Globus pallidus (tissue), 1 donor: ENCODE results near the gene PRRT1.

Source experiments
- DNase-seq: peaks from one replicate; pipeline ENCODE4 v3.0.0-alpha.2; 2015; ENCODE audit warnings: low spot score

The PRRT1 gene

DNA sequence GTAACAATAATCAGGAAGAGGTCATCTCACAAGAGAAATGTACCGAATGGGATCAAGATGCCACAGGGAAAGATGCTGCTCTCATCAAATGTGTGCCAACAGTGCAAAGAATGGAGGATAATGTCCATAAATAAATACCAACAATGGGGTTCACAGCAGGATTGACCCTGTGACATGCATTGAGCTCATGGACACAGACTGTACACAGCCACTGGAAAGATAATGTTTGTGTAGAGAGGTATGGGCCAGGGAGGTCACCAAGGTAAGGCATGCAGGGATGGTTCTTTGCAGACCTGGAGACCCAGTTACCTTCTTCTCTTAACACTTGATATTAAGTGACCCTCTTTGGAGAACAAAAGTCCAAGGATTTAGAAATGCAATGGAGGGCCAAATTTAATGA is 22.7 kb upstream of the PRRT1 start:
- no peak for DNase-seq

GRCh38 chr6:32173051-32173727 is 21.4 kb upstream of the PRRT1 start:
- DNase-seq: no peak

DNA sequence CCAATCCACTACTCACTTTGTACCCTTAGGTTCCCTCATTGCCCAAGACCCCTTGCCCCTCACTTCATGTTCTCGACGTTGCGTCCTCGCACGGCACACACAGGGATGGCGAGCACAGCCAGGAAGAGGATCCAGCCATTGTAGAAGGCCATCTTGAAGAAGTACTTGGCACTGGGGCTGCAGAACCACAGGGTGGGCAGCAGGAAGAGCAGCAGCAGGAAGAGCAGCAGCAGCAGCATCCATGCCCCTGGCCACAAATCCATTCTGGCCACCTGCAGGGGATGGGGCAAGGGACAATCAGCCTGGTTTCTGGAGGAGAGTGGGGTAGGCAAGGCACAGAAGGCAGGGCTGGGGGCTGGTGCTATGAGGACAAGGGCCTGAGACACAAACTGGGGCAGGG is 19.5 kb upstream of the PRRT1 start:
- no peak for DNase-seq

DNA sequence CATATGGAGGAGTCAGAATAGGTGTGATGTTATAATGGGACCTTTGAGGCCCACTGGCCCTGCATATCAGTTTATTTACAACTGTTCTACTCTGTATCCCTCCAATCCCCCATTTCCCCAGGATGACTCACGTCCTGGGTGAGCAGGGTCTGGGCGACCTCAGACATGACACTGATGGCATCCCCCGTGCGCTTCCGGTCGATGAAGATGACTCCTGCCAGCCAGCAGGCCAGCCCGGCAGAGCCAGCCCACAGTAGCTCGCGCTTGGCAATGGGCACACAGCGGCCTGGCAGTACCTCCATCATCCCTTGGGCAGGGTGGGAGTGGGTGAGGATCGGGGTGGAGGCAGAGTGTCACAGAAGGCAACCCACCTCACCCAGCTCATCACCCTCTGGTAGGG is 18.6 kb upstream of the PRRT1 start:
- DNase-seq: no peak

DNA sequence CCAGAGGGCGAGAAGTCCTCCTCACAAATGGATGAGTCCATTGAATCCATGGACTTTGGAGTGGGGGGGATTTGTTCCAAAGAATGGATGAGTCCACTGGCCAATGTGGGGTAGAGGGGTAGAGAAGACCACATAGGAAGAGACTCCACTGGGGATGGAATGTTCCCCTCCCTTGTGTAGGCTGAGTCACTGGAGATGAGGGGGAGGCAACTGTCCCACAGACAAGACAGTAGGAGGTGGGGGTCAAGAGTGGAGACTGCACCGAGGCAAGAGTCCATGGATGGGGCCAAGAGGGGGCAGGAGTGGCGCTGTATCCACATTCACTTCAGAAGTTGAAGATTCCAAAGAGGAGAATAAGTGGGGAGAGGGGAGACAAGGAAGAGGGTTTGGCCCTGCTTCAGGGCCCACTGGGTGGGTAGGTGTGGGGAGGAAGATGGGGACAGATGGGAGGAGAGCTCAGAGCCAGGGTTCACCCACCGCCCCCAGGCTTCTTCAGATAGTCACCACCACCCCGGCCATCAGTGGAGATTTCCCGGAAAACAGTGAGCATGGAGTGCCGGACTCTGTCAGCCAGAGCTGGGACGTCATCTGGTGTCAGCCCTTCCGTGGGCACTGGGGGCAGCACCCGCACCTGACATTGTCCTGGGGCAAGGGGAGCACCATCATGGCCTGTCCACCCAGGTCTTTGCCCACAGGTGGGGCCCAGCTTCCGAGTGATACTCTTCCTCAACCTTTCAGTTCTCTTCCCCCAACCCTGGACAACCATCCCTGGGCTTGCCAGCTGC is 17.3 kb upstream of the PRRT1 start:
- no peak for DNase-seq

DNA sequence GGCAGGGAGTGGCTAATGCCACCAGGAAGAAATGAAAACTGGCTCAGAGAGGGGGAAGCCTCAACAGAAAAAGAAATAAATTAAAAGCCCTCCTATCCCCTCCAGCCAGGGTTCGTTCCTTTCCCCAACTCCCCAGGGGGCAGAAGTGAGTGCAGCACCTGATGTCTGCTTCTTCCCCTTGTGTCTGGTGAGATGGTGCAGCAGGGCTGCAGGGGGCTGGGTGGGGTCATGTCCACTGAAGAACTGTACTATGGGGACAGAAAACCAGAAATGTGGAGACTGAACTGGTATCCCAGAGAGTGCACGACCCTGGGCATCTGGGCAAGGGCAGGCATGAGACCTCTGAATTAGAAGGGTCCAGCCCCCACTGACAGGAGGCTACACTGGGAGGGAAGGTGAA is 16.6 kb upstream of the PRRT1 start:
- DNase-seq: no peak

GRCh38 chr6:32167761-32168262 is 16.1 kb upstream of the PRRT1 start:
- no peak for DNase-seq

- DNase-seq: no peak
These were observed 15.5 kb upstream of the PRRT1 start for GRCh38 chr6:32167154-32167760.

DNA sequence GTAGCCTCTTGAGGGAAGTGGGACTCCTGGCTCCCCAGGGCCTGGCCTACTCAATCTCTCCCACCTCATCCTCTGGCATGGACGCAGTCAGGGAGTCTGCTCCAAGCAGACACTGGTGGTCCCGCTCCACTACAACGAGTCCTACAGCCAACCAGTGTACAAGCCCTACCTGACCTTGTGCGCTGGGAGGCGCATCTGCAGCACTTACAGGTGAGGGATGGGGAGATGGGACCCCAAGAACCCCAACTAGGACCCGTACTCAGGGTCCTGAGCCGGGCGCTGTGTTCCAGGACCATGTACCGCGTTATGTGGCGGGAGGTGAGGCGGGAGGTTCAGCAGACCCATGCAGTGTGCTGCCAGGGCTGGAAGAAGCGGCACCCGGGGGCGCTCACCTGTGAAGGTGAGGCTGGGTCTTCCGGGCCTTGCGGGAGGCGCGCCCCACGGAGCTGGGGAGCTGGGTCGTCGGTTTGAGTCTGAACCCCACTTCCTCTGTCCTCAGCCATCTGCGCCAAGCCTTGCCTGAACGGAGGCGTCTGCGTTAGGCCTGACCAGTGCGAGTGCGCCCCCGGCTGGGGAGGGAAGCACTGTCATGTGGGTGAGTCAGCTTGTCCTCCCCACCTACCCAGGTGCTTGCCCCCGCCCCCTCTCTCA is 14.8 kb upstream of the PRRT1 start:
- no peak for DNase-seq

GRCh38 chr6:32164295-32164694 is 12.6 kb upstream of the PRRT1 start, which contains the start of gene EGFL8:
Gene EGFL8 (plus strand): TSS chr6:32164595. CDS start chr6:32166166, 1,571 bp downstream.
- DNase-seq: no peak

- DNase-seq: peak; percentile 64
These were observed 12.0 kb upstream of the PRRT1 start for GRCh38 chr6:32163559-32164258.

- DNase-seq: no peak
These were observed 6.3 kb upstream of the PRRT1 start for GRCh38 chr6:32158052-32158451.

- DNase-seq: no peak
These were observed 5.2 kb upstream of the PRRT1 start for GRCh38 chr6:32156891-32157290.

DNA sequence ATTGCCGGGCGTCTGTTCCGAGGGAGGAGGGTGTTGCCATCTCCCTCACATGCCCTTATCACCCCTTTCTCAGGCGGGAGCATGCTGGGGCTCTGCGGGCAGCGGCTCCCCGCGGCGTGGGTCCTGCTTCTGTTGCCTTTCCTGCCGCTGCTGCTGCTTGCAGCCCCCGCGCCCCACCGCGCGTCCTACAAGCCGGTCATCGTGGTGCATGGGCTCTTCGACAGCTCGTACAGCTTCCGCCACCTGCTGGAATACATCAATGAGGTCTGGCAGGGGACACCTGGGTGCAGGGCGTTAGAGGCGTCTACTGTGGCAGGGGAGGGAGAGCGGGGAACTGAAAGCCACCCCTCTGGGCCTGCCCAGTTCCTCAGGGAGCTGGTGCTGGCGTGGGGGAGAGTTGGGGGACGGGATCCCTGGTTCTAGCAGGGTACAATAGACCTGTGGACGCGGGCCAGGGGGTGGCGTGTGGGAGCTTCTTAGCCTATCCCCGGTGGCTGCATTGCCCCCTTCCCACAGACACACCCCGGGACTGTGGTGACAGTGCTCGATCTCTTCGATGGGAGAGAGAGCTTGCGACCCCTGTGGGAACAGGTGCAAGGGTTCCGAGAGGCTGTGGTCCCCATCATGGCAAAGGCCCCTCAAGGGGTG is 2.9 kb upstream of the PRRT1 start:
- peak; percentile 50 for DNase-seq

DNA sequence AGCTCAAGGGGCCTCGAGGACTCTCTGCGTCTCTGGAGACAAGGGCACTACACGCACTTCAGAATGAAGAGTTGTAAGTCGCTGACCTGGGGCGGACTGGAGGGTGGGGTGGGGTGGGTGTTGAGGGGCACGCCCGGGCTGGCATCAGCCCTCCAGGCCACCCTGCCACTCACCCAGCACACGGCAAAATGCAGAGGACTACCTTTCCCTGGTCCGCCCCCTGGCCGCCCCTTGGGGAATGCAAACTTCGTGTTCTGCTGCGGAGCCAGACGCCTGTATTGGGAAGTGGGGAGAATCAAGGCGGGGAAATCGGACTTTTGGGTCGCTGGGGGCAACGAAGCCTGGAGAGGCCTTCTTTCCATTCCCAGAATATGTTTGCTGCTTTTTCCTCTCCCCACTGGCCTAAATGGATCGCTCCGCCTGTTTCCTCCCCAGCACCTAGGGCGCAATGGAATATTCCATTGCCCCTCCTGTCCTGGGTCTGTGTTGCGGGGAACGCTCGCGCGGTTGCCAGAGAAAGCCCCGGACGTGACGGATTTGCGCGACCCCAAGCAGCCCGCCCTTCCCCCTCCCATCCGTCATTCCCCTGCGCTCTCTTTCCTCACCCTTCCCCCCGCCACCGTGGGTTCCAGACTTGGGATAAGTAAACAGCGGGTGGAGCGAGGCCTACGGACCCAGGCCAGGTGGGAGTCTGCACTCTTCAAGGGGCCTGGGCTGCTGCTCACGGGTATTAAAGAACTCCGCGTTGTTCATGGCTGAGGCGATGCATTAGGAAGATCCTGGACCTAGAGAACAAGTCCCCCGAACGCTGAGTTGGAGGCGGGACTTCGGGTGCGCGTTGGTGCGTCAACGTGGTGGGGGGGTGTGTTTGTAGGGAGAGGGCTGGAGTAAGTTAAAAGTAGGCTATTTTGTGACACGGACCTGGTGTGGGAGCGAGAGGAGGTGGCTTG is 2.1 kb upstream of the PRRT1 start, which contains the start of gene PPT2:
PPT2 (plus strand) TSS at position 578 of the 950 bp plus-strand sequence. CDS start 454 bp downstream, outside the sequence.
- DNase-seq: peak; percentile 91

GRCh38 chr6:32152769-32153563 is 1.2 kb upstream of the PRRT1 start:
- DNase-seq: peak; percentile 42

DNA sequence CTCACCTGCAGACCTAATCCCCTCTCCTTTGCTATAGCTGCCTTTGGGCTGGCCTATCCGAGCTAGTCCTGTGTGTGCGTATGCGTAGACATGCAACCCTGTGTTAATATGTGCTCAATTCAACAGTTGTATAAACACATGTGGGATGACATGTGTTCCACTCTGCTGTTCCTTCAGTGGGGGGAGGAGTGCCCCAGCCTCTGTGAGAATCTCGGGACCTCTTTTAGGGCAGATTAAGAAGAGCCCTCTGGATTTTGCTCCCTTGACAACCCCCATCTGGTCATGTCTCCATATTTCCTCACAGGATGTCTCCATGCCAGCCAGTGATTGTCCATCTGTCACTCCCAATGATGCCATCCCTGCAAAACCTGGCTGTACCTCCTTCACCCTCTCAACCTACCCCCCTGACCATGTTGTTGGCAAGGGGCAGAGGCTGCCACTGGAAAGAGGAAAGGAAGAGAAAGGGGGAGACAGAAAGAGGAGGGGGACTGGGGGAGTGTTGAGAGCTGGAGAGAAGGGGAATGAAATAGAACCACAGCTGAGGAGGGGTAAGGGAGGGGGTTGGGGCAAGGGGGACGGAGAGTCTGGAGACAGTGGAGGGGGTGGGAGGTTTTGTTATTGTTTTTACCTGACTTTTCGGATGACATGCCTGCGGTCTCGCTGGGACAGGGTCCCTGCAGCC is 417 bp downstream of the PRRT1 start:
- DNase-seq: peak; percentile 29
